Caco-2 (cell line): Measurements from ENCODE around the gene KLF7. TPM values are rescaled to one million over a fixed set of nuclear protein-coding genes. Genes with fewer than 3 reads are reported as not detected.
A peak's percentile ranks its signal among the peaks of the same experiment; 100 is the strongest.

ENCODE experiments used
- BruUV-seq: library from RNA; stranded (reverse); fragments of 400-500 nt; replicated peaks from 2 replicates; lab custom pipeline; 2021; lab: Mats Ljungman, UMichigan
- CTCF ChIA-PET: fragments of 300-600 bp; sonication (Branson Sonifier 250); formaldehyde crosslinking; loops from one replicate; lab custom pipeline; 2022; ENCODE audit warnings: antibody characterized with exemption; lab: Charles Lee
- POLR2A ChIA-PET: fragments of 300-600 bp; sonication (Branson Sonifier 250); formaldehyde crosslinking; loops from one replicate; lab custom pipeline; 2022; ENCODE audit warnings: antibody characterized with exemption; lab: Charles Lee
- DNase-seq, 2 experiments: peaks; one replicate each; pipeline versions ENCODE4 v3.0.0 to v3.0.0-alpha.2; 2020 to 2022
- H3K27me3 ChIP-seq: replicated peaks from 2 replicates; pipeline ENCODE4 v1.6.0; 2011; ENCODE audit warnings: low read length; ENCODE audit not compliant: control insufficient read depth, insufficient read depth
- H3K36me3 ChIP-seq: 2 replicates; pipeline ENCODE4 v1.5.1; 2011; ENCODE audit warnings: low read length; ENCODE audit not compliant: control insufficient read depth, insufficient read depth
- H3K4me1 ChIP-seq: fragments of 250-450 bp; sonication (Bioruptor Pico); 2 replicates; pipeline ENCODE4 v1.5.1; 2020; ENCODE audit warnings: mild to moderate bottlenecking
- H3K4me3 ChIP-seq: 2 replicates; pipeline ENCODE4 v1.5.1; 2011; ENCODE audit warnings: low read depth, mild to moderate bottlenecking, control low read depth, low read length
- H3K9me3 ChIP-seq: fragments of 250-450 bp; sonication (Bioruptor Pico); 2 replicates; pipeline ENCODE4 v1.5.1; 2020; ENCODE audit warnings: mild to moderate bottlenecking, moderate library complexity
- H3K27ac Mint-ChIP-seq: one replicate; pipeline ENCODE4 v1.8.0; 2022; ENCODE audit warnings: mixed read lengths; ENCODE audit not compliant: unreplicated experiment
- H3K27me3 Mint-ChIP-seq: one replicate; pipeline ENCODE4 v1.8.0; 2022; ENCODE audit warnings: mixed read lengths; ENCODE audit not compliant: insufficient read depth, unreplicated experiment
- H3K36me3 Mint-ChIP-seq: one replicate; pipeline ENCODE4 v1.8.0; 2022; ENCODE audit warnings: mild to moderate bottlenecking, mixed read lengths; ENCODE audit not compliant: insufficient read depth, unreplicated experiment
- H3K4me1 Mint-ChIP-seq: one replicate; pipeline ENCODE4 v1.8.0; 2022; ENCODE audit warnings: low read depth, mixed read lengths; ENCODE audit not compliant: unreplicated experiment
- H3K4me3 Mint-ChIP-seq: one replicate; pipeline ENCODE4 v1.8.0; 2022; ENCODE audit warnings: mild to moderate bottlenecking, moderate library complexity, mixed read lengths; ENCODE audit not compliant: unreplicated experiment
- H3K9me3 Mint-ChIP-seq: one replicate; pipeline ENCODE4 v1.8.0; 2022; ENCODE audit warnings: mixed read lengths; ENCODE audit not compliant: unreplicated experiment
- CTCF ChIP-seq, 2 experiments: fragments of 200-600 bp in 1 of 2; IDR thresholded peaks; 1 replicate in 1 of 2; 2 replicates in 1 of 2; pipeline versions ENCODE4 v1.5.1 to v1.8.0; 2011 to 2022; ENCODE audit warnings: antibody characterized with exemption in 1 of 2, control low read depth in 1 of 2, inconsistent platforms in 1 of 2, low read depth in 1 of 2, low read length in 1 of 2, mild to moderate bottlenecking in 1 of 2, moderate library complexity in 1 of 2; ENCODE audit not compliant: insufficient read depth in 1 of 2, severe bottlenecking in 1 of 2, unreplicated experiment in 1 of 2
- intact Hi-C: fragments of 100-400 bp; cut with micrococcal nuclease; formaldehyde crosslinking; loops from one replicate; pipeline ENCODE4 v1.10.0; 2022; ENCODE audit not compliant: unreplicated experiment
- total RNA-seq: library from RNA; stranded (reverse); gene quantifications from 2 replicates; pipeline ENCODE4 v1.2.3, GENCODE V29; 2022

Gene KLF7
- total RNA-seq, 1 experiment from 2014 or later, result 0.36 TPM

- no peak overlapping the region for H3K27ac Mint-ChIP-seq
- H3K27me3 Mint-ChIP-seq, result peaks cover 9% of the 10 kb centered on the region
- no peak overlapping the region for H3K4me3 Mint-ChIP-seq
- H3K4me3 ChIP-seq, result no peak overlapping the region
- POLR2A ChIA-PET, result no interaction called here
- H3K9me3 Mint-ChIP-seq, result no peaks in the 10 kb centered on the region
- H3K9me3 ChIP-seq, result no peaks in the 10 kb centered on the region
- BruUV-seq, result no TSS peak
- H3K4me1 ChIP-seq, result no peaks in the 10 kb centered on the region
- no peak for TF ChIP-seq CTCF (IDR thresholded peaks at IDR 0.05; ENCODE audit: insufficient read depth in 1 of 2, low read depth in 1 of 2, low read length in 1 of 2, severe bottlenecking in 1 of 2, unreplicated experiment in 1 of 2)
- intact Hi-C loops, result no loop called here
- no peaks in the 10 kb centered on the region for H3K36me3 ChIP-seq
- H3K4me1 Mint-ChIP-seq, result no peaks in the 10 kb centered on the region
- no peak for DNase-seq
- CTCF ChIA-PET, result no interaction called here
- H3K36me3 Mint-ChIP-seq, result no peaks in the 10 kb centered on the region
- H3K27me3 ChIP-seq, result no peaks in the 10 kb centered on the region
Observed at GRCh38 chr2:207144173-207144785, 21.5 kb downstream of the KLF7 start.

- no peak overlapping the region for H3K27ac Mint-ChIP-seq
- no peaks in the 10 kb centered on the region for H3K9me3 Mint-ChIP-seq
- no peaks in the 10 kb centered on the region for H3K4me1 Mint-ChIP-seq
- ChIA-PET POLR2A (no interaction called here), CTCF (no interaction called here)
- H3K4me1 ChIP-seq, result no peaks in the 10 kb centered on the region
- H3K27me3 Mint-ChIP-seq, result peaks cover 4% of the 10 kb centered on the region
- H3K27me3 ChIP-seq, result no peaks in the 10 kb centered on the region
- no peak for DNase-seq
- no peak for TF ChIP-seq CTCF (IDR thresholded peaks at IDR 0.05; ENCODE audit: insufficient read depth in 1 of 2, low read depth in 1 of 2, low read length in 1 of 2, severe bottlenecking in 1 of 2, unreplicated experiment in 1 of 2)
- no peaks in the 10 kb centered on the region for H3K9me3 ChIP-seq
- no peak overlapping the region for H3K4me3 Mint-ChIP-seq
- intact Hi-C loops, result loop anchor here (2.0 kb wide), 1 partner anchor 331 kb away; no protein-coding TSS in a partner anchor
- no peaks in the 10 kb centered on the region for H3K36me3 ChIP-seq
- no TSS peak for BruUV-seq
- H3K4me3 ChIP-seq, result no peak overlapping the region
- H3K36me3 Mint-ChIP-seq, result no peaks in the 10 kb centered on the region
Observed at GRCh38 chr2:207143215-207144172, 22.3 kb downstream of the KLF7 start.

GRCh38 chr2:207142461-207142860, 23.3 kb downstream of the KLF7 start:
- H3K27me3 ChIP-seq, result no peaks in the 10 kb centered on the region; the same call in 1 of the 2 replicates
- ChIA-PET POLR2A (no interaction called here), CTCF (no interaction called here)
- peaks cover 4% of the 10 kb centered on the region for H3K27me3 Mint-ChIP-seq
- H3K36me3 Mint-ChIP-seq, result no peaks in the 10 kb centered on the region
- no peaks in the 10 kb centered on the region for H3K9me3 Mint-ChIP-seq
- H3K9me3 ChIP-seq, result no peaks in the 10 kb centered on the region
- DNase-seq, result peak in 1 of 2 experiments; percentile 22
- H3K4me1 ChIP-seq, result no peaks in the 10 kb centered on the region
- no peak overlapping the region for H3K4me3 Mint-ChIP-seq
- BruUV-seq, result no TSS peak
- no peaks in the 10 kb centered on the region for H3K36me3 ChIP-seq
- H3K4me3 ChIP-seq, result no peak overlapping the region
- H3K27ac Mint-ChIP-seq, result no peak overlapping the region
- no peaks in the 10 kb centered on the region for H3K4me1 Mint-ChIP-seq
- intact Hi-C loops, result loop anchor here (2.0 kb wide), 1 partner anchor 332 kb away; no protein-coding TSS in a partner anchor
- TF ChIP-seq CTCF (IDR thresholded peaks at IDR 0.05; ENCODE audit: insufficient read depth in 1 of 2, low read depth in 1 of 2, low read length in 1 of 2, severe bottlenecking in 1 of 2, unreplicated experiment in 1 of 2), result peak in 1 of 2 experiments; percentile 27
